ENCODE results near the gene A4GALT.

DNA sequence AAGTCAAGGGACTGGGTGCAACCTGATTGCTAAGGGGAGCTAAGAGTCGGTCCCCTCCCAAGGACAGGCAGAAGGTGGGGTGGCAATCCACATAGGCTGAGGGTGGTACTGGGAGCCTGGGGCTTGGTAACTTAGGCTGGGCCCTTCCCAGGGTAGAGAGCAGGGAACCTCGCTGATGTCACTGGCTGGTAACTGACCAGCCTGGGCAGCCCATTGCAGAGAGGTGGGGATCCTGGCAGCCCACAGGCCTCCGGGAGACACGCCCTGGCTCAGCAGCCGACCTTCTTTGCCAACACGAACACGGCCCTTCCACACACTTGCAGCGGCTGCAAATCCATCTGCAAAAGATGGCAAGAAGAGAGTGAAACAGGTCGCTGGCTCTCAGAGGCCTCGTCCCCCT is 25.4 kb downstream of the A4GALT start:
- TF ChIP-seq, protein P1, sequence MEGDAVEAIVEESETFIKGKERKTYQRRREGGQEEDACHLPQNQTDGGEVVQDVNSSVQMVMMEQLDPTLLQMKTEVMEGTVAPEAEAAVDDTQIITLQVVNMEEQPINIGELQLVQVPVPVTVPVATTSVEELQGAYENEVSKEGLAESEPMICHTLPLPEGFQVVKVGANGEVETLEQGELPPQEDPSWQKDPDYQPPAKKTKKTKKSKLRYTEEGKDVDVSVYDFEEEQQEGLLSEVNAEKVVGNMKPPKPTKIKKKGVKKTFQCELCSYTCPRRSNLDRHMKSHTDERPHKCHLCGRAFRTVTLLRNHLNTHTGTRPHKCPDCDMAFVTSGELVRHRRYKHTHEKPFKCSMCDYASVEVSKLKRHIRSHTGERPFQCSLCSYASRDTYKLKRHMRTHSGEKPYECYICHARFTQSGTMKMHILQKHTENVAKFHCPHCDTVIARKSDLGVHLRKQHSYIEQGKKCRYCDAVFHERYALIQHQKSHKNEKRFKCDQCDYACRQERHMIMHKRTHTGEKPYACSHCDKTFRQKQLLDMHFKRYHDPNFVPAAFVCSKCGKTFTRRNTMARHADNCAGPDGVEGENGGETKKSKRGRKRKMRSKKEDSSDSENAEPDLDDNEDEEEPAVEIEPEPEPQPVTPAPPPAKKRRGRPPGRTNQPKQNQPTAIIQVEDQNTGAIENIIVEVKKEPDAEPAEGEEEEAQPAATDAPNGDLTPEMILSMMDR (IDR thresholded peaks at IDR 0.05; ENCODE audit: borderline replicate concordance, extremely low read depth, low read length, poor library complexity, severe bottlenecking) = no peak
- no peak for TF ChIP-seq EZH2 (IDR thresholded peaks at IDR 0.05; ENCODE audit: borderline replicate concordance, low read depth, low read length, severe bottlenecking)

Measured in DND-41 (cell line).